H1 (cell line): ENCODE results near the gene C2CD3. TPM values are rescaled to one million over a fixed set of nuclear protein-coding genes. Genes with fewer than 3 reads are reported as not detected.
A peak's percentile ranks its signal among the peaks of the same experiment; 100 is the strongest.

Experiments used
- CTCF ChIA-PET: fragments of 300-600 bp; sonication (Branson Sonifier 250); formaldehyde crosslinking; loops from one replicate; lab custom pipeline; 2021; ENCODE audit not compliant: partially characterized antibody; lab: Charles Lee
- POLR2A ChIA-PET: fragments of 300-600 bp; sonication (Branson Sonifier 250); formaldehyde crosslinking; loops from one replicate; lab custom pipeline; 2021; ENCODE audit warnings: inconsistent platforms; ENCODE audit not compliant: partially characterized antibody; lab: Charles Lee
- DNase-seq, 2 experiments: peaks; one replicate each; pipeline versions ENCODE4 v3.0.0 to v3.0.0-alpha.2; 2010 to 2022; ENCODE audit warnings: low spot score in 2 of 2, low read depth in 1 of 2, mixed read lengths in 1 of 2
- FAIRE-seq: peaks from 2 replicates; lab custom pipeline; 2011; peaks lifted over from hg19 to GRCh38; lab: Jason Lieb, UNC
- H2AFZ ChIP-seq: 2 replicates; pipeline ENCODE4 v1.8.1; 2012; ENCODE audit warnings: low read length, inconsistent platforms
- H2AK5ac ChIP-seq: 2 replicates; pipeline ENCODE4 v1.6.1; 2013; ENCODE audit warnings: low read depth, low read length
- H2BK120ac ChIP-seq: replicated peaks from 2 replicates; pipeline ENCODE3; 2013; ENCODE audit warnings: low read depth, low read length, inconsistent platforms
- H2BK12ac ChIP-seq: 2 replicates; pipeline ENCODE4 v1.6.1; 2013; ENCODE audit warnings: low read depth, low read length
- H2BK15ac ChIP-seq: 2 replicates; pipeline ENCODE4 v1.6.1; 2013; ENCODE audit warnings: low read length
- H2BK20ac ChIP-seq: 2 replicates; pipeline ENCODE4 v1.6.1; 2013; ENCODE audit warnings: low read length
- H2BK5ac ChIP-seq: 2 replicates; pipeline ENCODE4 v1.6.1; 2013; ENCODE audit warnings: low read depth, low read length
- H3K14ac ChIP-seq: 2 replicates; pipeline ENCODE4 v1.6.1; 2013; ENCODE audit warnings: inconsistent platforms; ENCODE audit not compliant: insufficient read length
- H3K18ac ChIP-seq: 2 replicates; pipeline ENCODE4 v1.6.1; 2013; ENCODE audit warnings: low read length; ENCODE audit errors: extremely low read depth
- H3K23ac ChIP-seq: 2 replicates; pipeline ENCODE4 v1.6.1; 2013; ENCODE audit warnings: inconsistent platforms; ENCODE audit not compliant: insufficient read length
- H3K23me2 ChIP-seq: 2 replicates; pipeline ENCODE4 v1.6.1; 2013; ENCODE audit warnings: low read depth, low read length
- H3K27ac ChIP-seq: 2 replicates; pipeline ENCODE4 v1.6.1; 2011; ENCODE audit warnings: low read depth, low read length, inconsistent platforms
- H3K27me3 ChIP-seq, 4 experiments: replicated peaks in 1 of 4; 1 replicate in 1 of 4; 2 replicates in 3 of 4; pipeline versions ENCODE4 v1.6.1 to v1.8.1; 2011 to 2013; ENCODE audit warnings: low read length in 3 of 4, mild to moderate bottlenecking in 3 of 4, inconsistent platforms in 2 of 4, mixed read lengths in 2 of 4, moderate library complexity in 1 of 4; ENCODE audit not compliant: control insufficient read depth in 3 of 4, insufficient read depth in 3 of 4; ENCODE audit errors: extremely low read depth in 1 of 4
- H3K36me3 ChIP-seq, 4 experiments: 2 replicates each; pipeline versions ENCODE4 v1.6.1 to v1.8.1; 2011 to 2013; ENCODE audit warnings: mild to moderate bottlenecking in 4 of 4, low read length in 3 of 4, moderate library complexity in 2 of 4, control low read depth in 1 of 4, inconsistent platforms in 1 of 4; ENCODE audit not compliant: insufficient read depth in 4 of 4, control insufficient read depth in 2 of 4
- H3K4ac ChIP-seq: replicated peaks from 2 replicates; pipeline ENCODE3; 2013; ENCODE audit warnings: low read length, low read depth, mixed read lengths, inconsistent platforms; ENCODE audit not compliant: insufficient read length
- H3K4me1 ChIP-seq, 4 experiments: replicated peaks in 1 of 4; 1 replicate in 1 of 4; 2 replicates in 3 of 4; pipeline versions ENCODE4 v1.6.1 to v1.8.1; 2011 to 2013; ENCODE audit warnings: low read length in 3 of 4, inconsistent platforms in 2 of 4, mixed read lengths in 1 of 4; ENCODE audit not compliant: insufficient read depth in 4 of 4, control insufficient read depth in 3 of 4
- H3K4me2 ChIP-seq, 2 experiments: 2 replicates each; pipeline versions ENCODE4 v1.6.1 to v1.8.1; 2011 to 2013; ENCODE audit warnings: low read depth in 2 of 2, low read length in 2 of 2, control low read depth in 1 of 2, inconsistent platforms in 1 of 2, mild to moderate bottlenecking in 1 of 2; ENCODE audit not compliant: insufficient read depth in 1 of 2
- H3K4me3 ChIP-seq, 4 experiments: fragments of 200-600, 300-600 bp in 1 of 4; sonication (generic), shearing (Covaris generic), sonication (Bioruptor Twin) in 1 of 4; 2 replicates each; pipeline versions ENCODE4 v1.5.1 to v1.8.1; 2011 to 2016; ENCODE audit warnings: low read length in 4 of 4, low read depth in 3 of 4, control low read depth in 2 of 4, inconsistent platforms in 2 of 4, mild to moderate bottlenecking in 2 of 4, mixed read lengths in 1 of 4, moderate library complexity in 1 of 4; ENCODE audit not compliant: insufficient read depth in 2 of 4; ENCODE audit errors: extremely low read depth in 1 of 4
- H3K56ac ChIP-seq: replicated peaks from 2 replicates; pipeline ENCODE3; 2013; ENCODE audit warnings: low read depth, mild to moderate bottlenecking, mixed read lengths, low read length, inconsistent platforms; ENCODE audit not compliant: insufficient read length
- H3K79me1 ChIP-seq: 2 replicates; pipeline ENCODE4 v1.6.1; 2013; ENCODE audit warnings: low read depth, low read length, control low read depth
- H3K79me2 ChIP-seq, 2 experiments: 2 replicates each; pipeline versions ENCODE4 v1.6.1 to v1.8.1; 2012 to 2013; ENCODE audit warnings: low read length in 2 of 2, mild to moderate bottlenecking in 2 of 2, inconsistent platforms in 1 of 2; ENCODE audit not compliant: insufficient read depth in 2 of 2, control insufficient read depth in 1 of 2
- H3K9ac ChIP-seq, 4 experiments: replicated peaks in 1 of 4; 1 replicate in 1 of 4; 2 replicates in 3 of 4; pipeline versions ENCODE4 v1.6.1 to v1.8.1; 2011 to 2013; ENCODE audit warnings: low read depth in 3 of 4, low read length in 3 of 4, control low read depth in 2 of 4, mild to moderate bottlenecking in 2 of 4, moderate library complexity in 2 of 4, inconsistent platforms in 1 of 4; ENCODE audit errors: extremely low read depth in 1 of 4
- H3K9me3 ChIP-seq, 2 experiments: 2 replicates each; pipeline versions ENCODE4 v1.6.1 to v1.8.1; 2012 to 2013; ENCODE audit warnings: mild to moderate bottlenecking in 2 of 2, moderate library complexity in 2 of 2, control low read depth in 1 of 2, inconsistent platforms in 1 of 2, low read depth in 1 of 2, low read length in 1 of 2, mixed read lengths in 1 of 2; ENCODE audit not compliant: insufficient read depth in 2 of 2
- H4K20me1 ChIP-seq, 2 experiments: replicated peaks in 1 of 2; 2 replicates each; pipeline versions ENCODE3 to v1.8.1; 2011 to 2013; ENCODE audit warnings: inconsistent platforms in 2 of 2, low read length in 2 of 2, mild to moderate bottlenecking in 1 of 2; ENCODE audit not compliant: insufficient read depth in 2 of 2, control insufficient read depth in 1 of 2
- H4K5ac ChIP-seq: 2 replicates; pipeline ENCODE4 v1.6.1; 2013; ENCODE audit warnings: low read length, low read depth, mixed read lengths, inconsistent platforms; ENCODE audit not compliant: insufficient read length
- H4K8ac ChIP-seq: 2 replicates; pipeline ENCODE4 v1.8.0; 2013; ENCODE audit warnings: mild to moderate bottlenecking, moderate library complexity, low read length, inconsistent platforms; ENCODE audit not compliant: insufficient read depth; ENCODE audit errors: extremely low read depth
- H4K91ac ChIP-seq: replicated peaks from 2 replicates; pipeline ENCODE3; 2013; ENCODE audit warnings: low read length, mixed read lengths, inconsistent platforms; ENCODE audit not compliant: insufficient read length
- CTBP2 ChIP-seq: IDR thresholded peaks from 2 replicates; pipeline ENCODE4 v1.7.0; 2011; ENCODE audit warnings: borderline replicate concordance, mild to moderate bottlenecking, moderate library complexity, mixed read lengths, low read length; ENCODE audit not compliant: insufficient read depth, insufficient read length
- EGR1 ChIP-seq: IDR thresholded peaks from 2 replicates; pipeline ENCODE4 v1.6.1; 2011; ENCODE audit warnings: low read depth, low read length, borderline replicate concordance
- EZH2 ChIP-seq: fragments of 200-600 bp; sonication (generic); IDR thresholded peaks from 2 replicates; pipeline ENCODE4 v1.7.1; 2012; ENCODE audit warnings: low read depth, mild to moderate bottlenecking, moderate library complexity, low read length, inconsistent platforms; ENCODE audit not compliant: severe bottlenecking
- HDAC6 ChIP-seq: IDR thresholded peaks from one replicate; pipeline ENCODE4 v1.7.1; 2012; ENCODE audit warnings: low read depth, mild to moderate bottlenecking, inconsistent platforms, low read length, moderate library complexity
- RFX5 ChIP-seq: IDR thresholded peaks from 2 replicates; pipeline ENCODE4 v1.6.1; 2011; ENCODE audit warnings: low read depth, low read length, improper control_type of control experiment, borderline replicate concordance
- SIN3A ChIP-seq, 2 experiments: IDR thresholded peaks in 1 of 2; conservative IDR thresholded peaks in 1 of 2; 2 replicates each; pipeline ENCODE4 v1.6.1; 2011 to 2012; ENCODE audit warnings: low read length in 2 of 2, improper control_type of control experiment in 1 of 2, low read depth in 1 of 2, mild to moderate bottlenecking in 1 of 2
- SP1 ChIP-seq: IDR thresholded peaks from 2 replicates; pipeline ENCODE4 v1.6.1; 2011; ENCODE audit warnings: low read depth, low read length
- TAF7 ChIP-seq: optimal IDR thresholded peaks from 2 replicates; pipeline ENCODE3; 2011; ENCODE audit warnings: low read depth, mild to moderate bottlenecking, inconsistent platforms, low read length, moderate library complexity, borderline replicate concordance
- WGBS, 2 experiments: shearing (Covaris generic) in 1 of 2; methylation state at CpG; one replicate each; pipeline versions ENCODE4 v1.1.6 to v1.1.7; 2013 to 2015; ENCODE audit warnings: low lambda C conversion rate in 2 of 2, mixed read lengths in 2 of 2, inconsistent platforms in 1 of 2, low coverage in 1 of 2, missing lambda C conversion rate in 1 of 2; ENCODE audit not compliant: insufficient replicate concordance in 2 of 2, insufficient coverage in 1 of 2, insufficient read length in 1 of 2; ENCODE audit errors: extremely low coverage in 1 of 2, missing lambda C conversion rate in 1 of 2; 5-methylcytosine and 5-hydroxymethylcytosine counted together
- polyA plus RNA-seq, 7 experiments: library from polyadenylated mRNA; depleted of rRNA in 3 of 7; stranded (reverse) in 5 of 7; unstranded in 2 of 7; fragments of >200 nt in 5 of 7; fragments of 200-250 nt in 2 of 7; gene quantifications; 1 replicate in 5 of 7; 2 replicates in 1 of 7; 4 replicates in 1 of 7; pipeline versions ENCODE4 v1.2.1 to v1.2.3, GENCODE V29; 2011 to 2013; ENCODE audit warnings: missing spikeins in 2 of 7, mixed read lengths in 2 of 7
- total RNA-seq: library from RNA; stranded (reverse); fragmentation: NEBNext Ultra II Directional; extraction: Animal tissue kit (Norgen Biotek cat#: 25700); gene quantifications from 2 replicates; pipeline ENCODE4 v1.2.1, GENCODE V29; 2021
- TF ChIP-seq, protein P1 (sequence below): IDR thresholded peaks from 2 replicates; pipeline ENCODE4 v1.6.1; 2011; ENCODE audit warnings: low read depth, mild to moderate bottlenecking, low read length; ENCODE audit not compliant: insufficient read depth

Gene C2CD3
- total and polyA plus RNA-seq, 2 of the 8 experiments (the other 6 are each of a cell fraction or from before 2014, with no cell fraction given), result 11.0 to 29.1 TPM

DNA sequence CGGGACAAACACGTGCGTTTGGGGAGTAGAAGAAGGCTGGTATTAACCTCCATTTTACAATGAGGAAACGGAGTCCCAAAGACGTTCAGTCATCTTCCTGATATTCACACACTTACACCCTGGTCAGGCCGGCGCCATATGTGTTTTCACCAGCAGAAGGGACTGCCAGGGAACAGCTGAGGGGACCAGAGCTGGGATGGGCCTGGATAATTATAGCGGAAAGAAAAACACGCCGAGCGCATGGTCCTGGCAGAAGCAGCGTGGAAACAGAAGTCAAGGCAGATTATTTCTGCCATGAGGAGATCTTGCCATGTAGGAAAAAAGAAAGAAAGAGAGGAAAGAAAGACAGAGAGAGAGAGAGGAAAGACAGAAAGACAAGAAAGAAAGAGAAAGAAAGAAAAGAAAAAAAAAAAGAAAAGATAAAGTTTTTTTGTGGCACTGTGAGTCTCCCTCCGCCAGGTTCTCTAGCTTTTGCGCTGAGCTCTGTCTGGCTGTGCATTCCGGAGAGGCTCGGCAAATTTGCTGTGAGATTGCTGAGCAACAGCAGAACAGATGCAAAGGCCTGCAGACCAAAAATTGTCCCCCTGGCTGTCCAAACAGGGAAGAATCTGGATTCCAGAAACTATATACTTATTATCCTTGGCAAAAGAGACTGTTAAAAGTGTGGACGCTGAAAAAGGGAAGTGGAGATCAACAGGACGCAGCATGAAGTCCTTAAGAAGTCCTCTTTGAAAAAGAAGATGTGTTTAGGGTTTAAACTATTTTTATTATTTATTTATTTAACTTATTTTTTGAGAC is 186.9 kb downstream of the C2CD3 start:
- Histone ChIP-seq H3K27me3 (peaks cover 0 to 2% (median 0%) of the 10 kb centered on the region in 4 experiments; a peak in 2 of 7 replicates), H3K4me2 (peak overlapping the region; percentile 86 to 100), H3K4me3 (peak overlapping the region in 2 of 4 experiments; percentile 14 to 81; a peak in 5 of 8 replicates), H3K79me1 (peaks cover 2% of the 10 kb centered on the region; the same call in 1 of the 2 replicates), H4K5ac (peak overlapping the region; percentile 8), H3K23ac (no peak overlapping the region), H3K9ac (peak overlapping the region in 1 of 4 experiments; percentile 38; a peak in 2 of 7 replicates), H4K8ac (peak overlapping the region; percentile 40; the same call in 1 of the 2 replicates), H3K23me2 (peaks cover 10% of the 10 kb centered on the region), H2BK20ac (no peak overlapping the region), H3K4ac (peak overlapping the region; percentile 22), H2AFZ (peak overlapping the region; percentile 65; the same call in 1 of the 2 replicates), H3K9me3 (no peaks in the 10 kb centered on the region), H3K18ac (peak overlapping the region; percentile 75), H3K14ac (no peak overlapping the region), H4K91ac (no peak overlapping the region), H2BK5ac (peak overlapping the region; percentile 47; the same call in 1 of the 2 replicates), H3K79me2 (peaks cover 0 to 6% of the 10 kb centered on the region in 2 experiments; a peak in 1 of 4 replicates), H3K27ac (no peak overlapping the region), H2BK12ac (peak overlapping the region; percentile 45; the same call in 1 of the 2 replicates), H2BK15ac (peak overlapping the region; percentile 65), H3K56ac (peak overlapping the region; percentile 65), H2AK5ac (no peak overlapping the region), H2BK120ac (no peak overlapping the region), H4K20me1 (peaks cover 0 to 1% of the 10 kb centered on the region in 2 experiments), H3K4me1 (peaks cover 7 to 18% (median 10%) of the 10 kb centered on the region in 4 experiments), H3K36me3 (peaks cover 0 to 22% (median 2%) of the 10 kb centered on the region in 4 experiments; a peak in 4 of 8 replicates)
- no peak for FAIRE-seq
- CTCF ChIA-PET, result interaction anchor here (1.1 kb wide), 1 partner anchor 13 kb away, joined by 3 read pairs; no protein-coding TSS in a partner anchor
- POLR2A ChIA-PET, result interaction anchor here (2.5 to 6.8 kb wide), 2 partner anchors 14 kb away, joined by 11 to 94 read pairs; no protein-coding TSS in a partner anchor
- WGBS, 2 experiments, result 75% methylated on average over 18 of the region's 18 CpGs; no CpG with 5 or more reads in 1 of the 2 experiments
- no peak for DNase-seq
- TF ChIP-seq EGR1 (no peak), SP1 (no peak), EZH2 (no peak), RFX5 (no peak), SIN3A (conservative IDR thresholded peaks at IDR 0.05 in 1 of 2, IDR thresholded peaks at IDR 0.05 in 1 of 2; ENCODE audit: low read depth in 1 of 2, low read length in 2 of 2) (no peak), TAF7 (no peak), HDAC6 (no peak), CTBP2 (no peak)
- TF ChIP-seq, protein P1, sequence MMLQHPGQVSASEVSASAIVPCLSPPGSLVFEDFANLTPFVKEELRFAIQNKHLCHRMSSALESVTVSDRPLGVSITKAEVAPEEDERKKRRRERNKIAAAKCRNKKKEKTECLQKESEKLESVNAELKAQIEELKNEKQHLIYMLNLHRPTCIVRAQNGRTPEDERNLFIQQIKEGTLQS, result no peak
